Left ventricle myocardium inferior (tissue), 1 donor: ENCODE data around the gene PKD1. TPM values are rescaled to one million over a fixed set of nuclear protein-coding genes. Genes with fewer than 3 reads are reported as not detected.

ENCODE experiments used
- DNase-seq: peaks from one replicate; pipeline ENCODE4 v3.0.0-alpha.2; 2020
- H3K27ac ChIP-seq: fragments of 200-600 bp; replicated peaks from 2 replicates; pipeline ENCODE4 v1.8.0; 2021
- H3K27me3 ChIP-seq: fragments of 200-600 bp; 2 replicates; pipeline ENCODE4 v1.8.0; 2021; ENCODE audit warnings: low read depth
- H3K36me3 ChIP-seq: fragments of 200-600 bp; 2 replicates; pipeline ENCODE4 v1.8.0; 2021
- H3K4me1 ChIP-seq: fragments of 200-600 bp; 2 replicates; pipeline ENCODE4 v1.8.0; 2021
- H3K4me3 ChIP-seq: fragments of 200-600 bp; 2 replicates; pipeline ENCODE4 v1.8.0; 2021; ENCODE audit warnings: mild to moderate bottlenecking, moderate library complexity
- H3K9me3 ChIP-seq: fragments of 200-600 bp; replicated peaks from 2 replicates; pipeline ENCODE4 v1.8.0; 2021
- intact Hi-C: fragments of 100-400 bp; cut with micrococcal nuclease; formaldehyde crosslinking; loops from one replicate; pipeline ENCODE4 v1.11.0; 2022
- total RNA-seq: library from RNA; stranded (reverse); fragmentation: NEBNext Ultra II Directional; extraction: Animal tissue kit (Norgen Biotek cat#: 25700); gene quantifications from one replicate; pipeline ENCODE4 v1.2.1, GENCODE V29; 2021
- TF ChIP-seq, protein P1 (sequence below): fragments of 200-600 bp; IDR thresholded peaks from 2 replicates; pipeline ENCODE4 v1.8.0; 2021; ENCODE audit warnings: antibody characterized with exemption, mild to moderate bottlenecking, borderline replicate concordance
- donor health status: DM: no; HTN: yes; CAD: no; lungs with severe emphysema.

The PKD1 gene
- total RNA-seq, 1 donor from 2014 or later: 83.9 TPM

GRCh38 chr16:2170080-2170479, 34.4 kb upstream of the PKD1 start:
- Histone ChIP-seq H3K27me3 (no peaks in the 10 kb centered on the region), H3K4me3 (peak overlapping the region; percentile 43), H3K9me3 (no peaks in the 10 kb centered on the region), H3K4me1 (no peaks in the 10 kb centered on the region), H3K27ac (peak overlapping the region; percentile 48), H3K36me3 (peaks cover 63% of the 10 kb centered on the region)
- no peak for DNase-seq
- TF ChIP-seq, protein P1, sequence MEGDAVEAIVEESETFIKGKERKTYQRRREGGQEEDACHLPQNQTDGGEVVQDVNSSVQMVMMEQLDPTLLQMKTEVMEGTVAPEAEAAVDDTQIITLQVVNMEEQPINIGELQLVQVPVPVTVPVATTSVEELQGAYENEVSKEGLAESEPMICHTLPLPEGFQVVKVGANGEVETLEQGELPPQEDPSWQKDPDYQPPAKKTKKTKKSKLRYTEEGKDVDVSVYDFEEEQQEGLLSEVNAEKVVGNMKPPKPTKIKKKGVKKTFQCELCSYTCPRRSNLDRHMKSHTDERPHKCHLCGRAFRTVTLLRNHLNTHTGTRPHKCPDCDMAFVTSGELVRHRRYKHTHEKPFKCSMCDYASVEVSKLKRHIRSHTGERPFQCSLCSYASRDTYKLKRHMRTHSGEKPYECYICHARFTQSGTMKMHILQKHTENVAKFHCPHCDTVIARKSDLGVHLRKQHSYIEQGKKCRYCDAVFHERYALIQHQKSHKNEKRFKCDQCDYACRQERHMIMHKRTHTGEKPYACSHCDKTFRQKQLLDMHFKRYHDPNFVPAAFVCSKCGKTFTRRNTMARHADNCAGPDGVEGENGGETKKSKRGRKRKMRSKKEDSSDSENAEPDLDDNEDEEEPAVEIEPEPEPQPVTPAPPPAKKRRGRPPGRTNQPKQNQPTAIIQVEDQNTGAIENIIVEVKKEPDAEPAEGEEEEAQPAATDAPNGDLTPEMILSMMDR: no peak
- intact Hi-C loops: no loop called here

GRCh38 chr16:2167068-2167638, 31.5 kb upstream of the PKD1 start:
- Histone ChIP-seq H3K4me1 (no peaks in the 10 kb centered on the region), H3K9me3 (no peaks in the 10 kb centered on the region), H3K36me3 (peaks cover 38% of the 10 kb centered on the region), H3K27ac (no peak overlapping the region), H3K4me3 (no peak overlapping the region), H3K27me3 (no peaks in the 10 kb centered on the region)
- DNase-seq: no peak
- TF ChIP-seq, protein P1: no peak
- intact Hi-C loops: no loop called here

- TF ChIP-seq, protein P1: no peak
- peaks cover 32% of the 10 kb centered on the region for H3K36me3 ChIP-seq
- intact Hi-C loops: no loop called here
Measured at GRCh38 chr16:2166263-2167067, 30.8 kb upstream of the PKD1 start.

DNA sequence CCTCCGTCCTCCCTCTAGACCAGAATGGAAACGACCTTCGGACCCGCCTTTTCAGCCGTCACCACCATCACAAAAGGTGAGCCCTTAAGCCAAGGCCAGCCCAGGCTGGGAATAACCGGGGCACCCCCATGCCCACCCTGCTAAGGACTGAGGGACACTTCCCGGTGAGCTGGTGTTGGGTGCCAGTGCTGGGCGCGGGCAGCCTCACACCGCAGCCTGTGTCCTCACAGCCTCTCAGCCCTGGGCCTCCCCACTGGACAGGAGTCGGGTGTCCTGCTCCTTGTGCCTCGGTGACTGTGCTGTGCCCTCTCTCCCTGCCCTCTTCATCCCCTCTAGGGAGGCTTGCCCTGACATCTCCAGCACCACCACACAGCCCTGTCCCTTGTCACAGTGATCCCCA, 30.2 kb upstream of the PKD1 start:
- Histone ChIP-seq H3K4me3 (no peak overlapping the region), H3K4me1 (peaks cover 7% of the 10 kb centered on the region), H3K27me3 (no peaks in the 10 kb centered on the region), H3K9me3 (no peaks in the 10 kb centered on the region), H3K27ac (no peak overlapping the region), H3K36me3 (peaks cover 26% of the 10 kb centered on the region)
- intact Hi-C loops: no loop called here
- TF ChIP-seq, protein P1: no peak
- DNase-seq: no peak

More at GRCh38 chr16:2166263-2167067, 30.8 kb upstream of the PKD1 start:
- H3K4me1 ChIP-seq: peaks cover 3% of the 10 kb centered on the region
- no peak overlapping the region for H3K27ac ChIP-seq
- H3K9me3 ChIP-seq: no peaks in the 10 kb centered on the region
- no peaks in the 10 kb centered on the region for H3K27me3 ChIP-seq
- DNase-seq: no peak
- no peak overlapping the region for H3K4me3 ChIP-seq

DNA sequence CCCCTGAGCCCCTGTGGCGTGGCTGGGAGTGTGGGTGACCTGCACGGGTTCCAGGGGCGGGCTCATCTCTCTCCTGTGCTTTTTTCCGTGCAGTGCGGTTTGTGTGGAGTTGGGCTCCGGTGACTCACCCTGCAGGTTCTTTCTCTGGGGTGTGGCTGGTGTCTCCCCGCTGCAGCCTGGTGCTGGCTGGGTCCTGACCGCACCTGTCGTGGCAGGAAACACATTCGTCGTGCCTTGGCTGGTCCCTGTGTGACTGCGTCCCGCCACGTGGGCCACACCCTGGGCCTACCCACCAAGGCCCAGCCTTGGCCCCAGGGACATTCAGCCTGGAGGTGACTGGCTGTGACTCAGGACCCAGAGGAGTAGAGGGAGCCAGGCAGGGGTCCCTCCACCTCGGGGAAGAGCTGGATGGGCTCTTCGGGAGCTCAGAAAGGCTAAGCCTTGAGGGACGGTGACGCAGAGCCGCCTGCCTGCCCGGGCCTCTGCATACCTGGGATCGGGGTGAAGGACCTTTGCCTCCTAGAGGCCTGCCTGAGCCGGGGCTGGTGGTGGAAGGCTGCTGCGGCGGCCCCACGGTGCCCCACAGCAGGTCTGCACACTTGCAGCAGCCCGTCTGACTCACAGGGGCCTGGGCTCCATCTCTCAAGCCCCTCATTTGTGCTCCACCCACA, 27.6 kb upstream of the PKD1 start:
- intact Hi-C loops: no loop called here
- peaks cover 23% of the 10 kb centered on the region for H3K36me3 ChIP-seq
- TF ChIP-seq, protein P1: no peak
- H3K27me3 ChIP-seq: no peaks in the 10 kb centered on the region
- DNase-seq: no peak
- H3K27ac ChIP-seq: no peak overlapping the region
- H3K4me3 ChIP-seq: no peak overlapping the region
- peaks cover 31% of the 10 kb centered on the region for H3K4me1 ChIP-seq
- H3K9me3 ChIP-seq: no peaks in the 10 kb centered on the region
